ENCODE measurements around the gene CPNE4.
"Not testable (repeated sequence)": the region's sequence is repeated elsewhere in the genome, so short reads cannot be mapped to it uniquely, and the experiment has no call there.

CPNE4 gene

GRCh38 chr3:131957511-131957910, 77.3 kb downstream of the CPNE4 start:
- DNase-seq: no peak

DNA sequence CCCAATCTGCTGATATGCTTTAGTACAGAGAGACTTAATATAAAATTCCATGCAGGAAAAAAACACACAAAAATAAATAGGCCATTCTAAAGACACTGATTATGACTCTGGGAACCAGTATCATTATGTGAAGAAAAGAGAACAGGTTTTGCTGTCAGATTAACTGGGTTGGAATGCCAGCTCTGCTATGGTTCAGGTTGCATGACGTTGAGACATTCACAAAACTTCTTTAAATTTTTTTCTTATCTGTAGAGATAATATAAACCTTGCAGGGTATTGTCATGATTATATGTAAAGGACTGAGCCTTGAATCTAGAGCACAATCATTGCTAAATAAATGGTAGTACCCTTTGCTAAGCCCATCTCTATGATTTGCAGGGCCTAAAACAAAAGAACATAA, 86.0 kb downstream of the CPNE4 start:
- DNase-seq: no peak

- DNase-seq: no peak
Observed at GRCh38 chr3:131944676-131945075, 90.1 kb downstream of the CPNE4 start.

- no peak for DNase-seq
Observed at GRCh38 chr3:131933665-131934064, 101.1 kb downstream of the CPNE4 start.

DNA sequence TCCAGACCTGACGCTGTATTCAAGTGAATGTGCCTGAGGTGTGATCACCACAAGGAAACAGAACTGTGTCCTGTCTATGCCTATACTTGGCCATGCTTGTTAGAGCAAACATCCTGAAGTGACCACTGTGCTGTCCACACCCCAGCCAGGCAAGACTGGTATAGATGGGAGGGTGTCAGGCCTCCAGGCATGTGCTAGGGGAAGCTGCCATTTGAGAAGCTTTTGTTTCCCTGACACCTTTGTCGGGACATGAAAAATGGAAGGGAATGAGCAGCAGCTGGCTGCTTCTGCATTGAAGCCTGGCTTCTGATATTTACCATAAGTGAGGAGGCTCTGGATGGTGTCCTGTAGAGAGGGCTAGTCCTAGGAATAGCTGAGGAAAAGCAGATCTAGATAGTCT, 106.2 kb downstream of the CPNE4 start:
- DNase-seq: no peak

DNA sequence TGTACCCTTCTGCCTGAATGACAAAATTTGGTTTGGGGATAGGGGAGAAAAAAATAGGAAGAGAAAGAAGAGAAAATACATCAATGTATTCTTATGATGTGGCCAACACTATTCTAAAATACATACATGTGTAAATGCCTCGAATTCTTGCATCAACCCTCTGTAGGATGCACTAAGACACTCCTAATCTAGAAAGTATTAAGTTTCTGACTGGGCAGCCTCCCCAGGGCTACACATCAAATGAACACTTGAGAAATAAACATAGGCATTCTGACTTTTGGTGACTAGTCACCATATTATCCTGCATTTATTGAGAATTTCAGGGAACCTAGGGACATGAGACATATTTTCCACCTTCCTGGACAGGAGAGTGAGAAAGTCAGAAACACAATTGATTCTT, 109.2 kb downstream of the CPNE4 start:
- no peak for DNase-seq

DNA sequence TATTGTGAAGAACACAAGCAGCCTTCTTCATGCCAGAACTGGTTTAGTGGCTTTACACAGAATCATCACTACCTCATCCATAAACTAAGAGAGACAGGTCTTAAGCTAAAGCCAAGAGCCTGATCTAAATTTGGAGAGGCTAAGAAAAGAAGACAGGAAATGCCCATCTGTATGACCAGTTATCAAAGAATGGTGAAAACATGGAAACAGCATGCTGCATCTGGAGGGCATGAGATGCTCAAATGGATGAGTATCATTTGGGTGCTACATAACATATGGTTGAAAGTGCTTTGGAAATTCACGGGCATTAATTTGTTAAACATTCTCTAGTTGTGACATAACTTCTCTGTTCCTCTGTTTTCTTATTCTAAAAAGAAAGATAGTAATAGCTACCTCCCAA, 112.5 kb downstream of the CPNE4 start:
- no peak for DNase-seq

- no peak for DNase-seq
Observed at GRCh38 chr3:131917006-131917405, 117.8 kb downstream of the CPNE4 start.

- DNase-seq: no peak
Observed at GRCh38 chr3:131914090-131914691, 120.6 kb downstream of the CPNE4 start.

- DNase-seq: no peak
Observed at GRCh38 chr3:131912255-131912654, 122.6 kb downstream of the CPNE4 start.

DNA sequence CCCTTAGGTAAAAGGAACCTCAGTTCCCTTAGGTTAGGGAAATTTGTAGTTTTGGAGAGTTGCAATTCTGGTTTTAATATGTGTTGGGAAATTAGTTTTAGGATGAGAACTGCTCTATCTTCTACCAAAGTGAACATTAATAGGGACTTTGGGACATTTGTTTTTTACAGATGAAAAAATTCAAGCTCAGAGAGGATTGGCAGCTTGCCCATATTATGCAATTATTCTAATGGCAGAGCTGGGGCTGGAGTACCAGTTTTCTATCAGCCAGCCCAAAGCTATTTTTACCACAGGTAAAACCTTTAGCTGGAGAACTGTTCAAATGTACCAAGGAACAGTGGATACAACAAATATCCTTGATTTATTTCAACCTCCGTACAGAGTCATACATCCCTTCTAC, 127.0 kb downstream of the CPNE4 start:
- no peak for DNase-seq

DNA sequence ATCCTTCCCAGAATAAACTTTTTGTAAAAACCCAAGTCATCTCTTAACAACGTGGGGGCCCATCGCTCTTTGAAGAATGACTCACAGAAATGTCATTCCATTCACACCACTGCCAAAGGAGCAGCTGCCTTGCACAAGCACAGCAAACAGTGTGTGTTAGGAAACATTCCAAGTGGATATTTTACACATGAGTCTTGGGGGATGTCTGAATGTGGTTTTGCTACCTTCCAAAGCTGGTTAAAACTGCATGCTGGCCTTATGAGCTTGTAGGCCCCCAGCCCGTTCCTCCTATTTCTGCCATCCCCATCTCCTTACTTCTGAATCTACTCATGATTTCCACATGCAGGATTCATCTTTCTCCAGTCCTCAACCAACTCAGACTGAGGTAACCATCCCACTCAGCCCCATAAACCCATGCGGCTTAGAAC, 130.8 kb downstream of the CPNE4 start:
- no peak for DNase-seq

GRCh38 chr3:131901686-131902085, 133.1 kb downstream of the CPNE4 start:
- no peak for DNase-seq

DNA sequence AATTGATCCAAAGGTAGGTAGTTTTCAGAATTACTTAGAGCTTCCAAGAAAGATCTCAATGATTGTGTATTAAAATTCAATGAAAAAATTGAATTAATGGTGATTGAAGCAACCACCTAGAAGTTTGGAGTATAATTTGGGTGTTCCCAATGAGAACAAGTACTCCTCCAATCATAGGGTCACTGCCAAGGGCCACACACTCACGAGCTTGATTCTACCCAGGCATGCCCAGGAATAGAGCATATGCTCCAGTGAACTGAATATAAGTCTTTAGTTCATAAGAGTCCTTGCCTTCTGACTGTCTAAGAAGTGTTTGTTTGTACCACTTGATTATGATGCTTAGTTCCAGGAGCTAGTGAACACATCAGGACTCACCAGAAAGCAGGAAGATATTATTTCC, 133.9 kb downstream of the CPNE4 start:
- no peak for DNase-seq

- no peak for DNase-seq
Observed at GRCh38 chr3:131899021-131899420, 135.8 kb downstream of the CPNE4 start.

DNA sequence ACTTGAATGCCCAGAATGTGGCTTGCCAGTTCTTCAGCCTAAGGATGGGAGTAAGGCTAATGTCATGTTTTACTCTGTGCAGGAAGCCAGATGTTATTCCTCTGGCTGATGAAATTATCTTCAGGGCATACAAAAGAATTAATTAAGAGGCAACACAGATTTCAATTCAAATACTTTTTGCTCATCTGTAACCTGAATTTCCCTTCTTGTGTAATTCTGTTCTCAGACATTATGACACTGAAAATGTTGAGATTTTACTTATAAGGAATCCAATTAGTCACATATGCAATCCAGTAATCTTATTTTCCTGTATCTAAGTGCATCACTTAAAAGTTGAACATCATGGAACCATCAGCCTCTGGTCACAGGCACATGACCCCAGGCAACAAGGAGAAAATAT, 136.5 kb downstream of the CPNE4 start:
- DNase-seq: no peak

DNA sequence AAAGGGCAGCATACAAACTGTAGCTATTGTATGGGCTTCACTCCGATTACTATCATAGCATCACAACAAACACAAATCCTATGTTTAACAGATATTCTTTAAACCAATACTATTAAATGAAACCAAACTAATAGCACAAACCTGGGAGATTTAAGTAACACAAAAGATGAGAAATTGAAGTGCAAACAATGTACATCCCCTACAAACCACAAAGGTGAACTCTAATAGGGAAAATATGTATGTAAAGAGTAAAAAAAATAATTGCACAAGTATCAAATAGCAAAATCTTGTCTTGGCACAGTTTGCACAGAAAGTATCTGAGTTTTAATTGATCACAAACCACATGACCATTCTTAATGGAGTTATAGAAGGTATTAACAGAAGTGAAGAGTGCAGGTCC, 138.5 kb downstream of the CPNE4 start:
- DNase-seq: no peak

- no peak for DNase-seq
Observed at GRCh38 chr3:131895766-131896165, 139.0 kb downstream of the CPNE4 start.

GRCh38 chr3:131892331-131892730, 142.5 kb downstream of the CPNE4 start:
- no peak for DNase-seq

DNA sequence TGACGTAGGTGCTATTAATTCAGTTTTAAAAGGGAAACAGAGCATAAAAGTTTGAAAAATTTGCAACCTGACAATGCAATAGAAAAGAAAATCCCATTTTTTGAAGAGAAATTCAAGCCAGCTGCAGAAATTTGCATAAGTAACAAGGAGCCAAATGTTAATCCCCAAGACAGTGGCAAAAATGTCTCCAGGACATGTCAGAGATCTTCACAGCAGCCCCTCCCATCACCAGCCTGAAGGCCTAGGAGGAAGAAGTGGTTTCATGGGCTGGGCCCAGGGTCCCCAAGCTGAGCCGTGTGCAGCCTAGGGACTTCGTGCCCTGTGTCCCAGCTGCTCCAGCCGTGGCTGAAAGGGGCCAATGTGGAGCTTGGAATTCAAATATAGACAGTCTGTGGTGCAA, 148.9 kb downstream of the CPNE4 start:
- DNase-seq: not testable (repeated sequence)

DNA sequence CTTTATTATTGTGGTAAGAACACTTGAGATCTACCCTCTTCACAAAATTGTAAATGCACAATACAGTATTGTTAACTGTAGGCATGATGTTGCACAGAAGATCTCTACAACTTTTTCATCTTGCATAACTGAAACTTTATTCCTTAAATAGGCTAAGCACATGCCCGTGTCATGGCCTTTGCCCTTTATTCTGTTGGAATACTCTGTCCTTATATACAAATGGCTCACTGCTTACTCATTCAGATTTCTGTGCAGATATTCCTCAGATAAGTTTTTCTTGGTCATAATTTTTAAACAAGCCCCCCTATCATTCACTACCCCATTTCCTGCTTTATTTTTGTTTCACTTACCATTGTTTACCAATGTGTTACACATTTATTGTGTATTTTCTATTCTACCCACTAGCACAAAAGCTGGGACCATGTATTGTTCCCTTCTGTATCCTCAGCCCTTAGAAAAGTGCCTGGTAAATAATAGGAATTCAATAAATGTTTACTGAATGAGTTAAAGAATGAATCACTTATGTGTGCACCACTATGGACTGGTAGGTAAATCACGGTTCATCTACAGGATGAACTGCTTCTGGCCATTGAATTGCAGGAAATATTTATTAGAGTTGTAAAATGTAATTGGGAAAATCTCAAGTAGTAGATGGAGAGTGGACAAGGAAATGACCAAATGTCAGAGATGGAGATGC, 151.0 kb downstream of the CPNE4 start:
- DNase-seq: no peak

DNA sequence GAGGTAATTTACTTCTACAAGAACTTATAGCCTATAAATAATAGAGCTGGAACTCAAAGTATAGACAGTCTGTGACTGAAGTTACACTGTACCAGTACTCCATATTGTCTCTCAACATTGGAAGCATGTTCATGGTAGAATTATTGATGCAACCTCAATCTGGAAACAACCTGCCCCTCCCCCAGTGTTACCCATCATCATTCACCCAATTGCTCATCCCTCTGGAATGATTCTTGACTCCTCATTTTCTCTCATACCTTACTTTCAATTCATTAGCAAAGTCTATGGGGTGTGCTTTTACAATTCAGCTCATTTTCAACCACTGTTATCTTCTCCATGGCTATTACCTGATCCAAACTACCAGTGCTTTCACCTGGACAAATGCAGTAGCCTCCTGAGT, 151.7 kb downstream of the CPNE4 start:
- no peak for DNase-seq

GRCh38 chr3:131881777-131882176, 153.0 kb downstream of the CPNE4 start:
- DNase-seq: no peak

DNA sequence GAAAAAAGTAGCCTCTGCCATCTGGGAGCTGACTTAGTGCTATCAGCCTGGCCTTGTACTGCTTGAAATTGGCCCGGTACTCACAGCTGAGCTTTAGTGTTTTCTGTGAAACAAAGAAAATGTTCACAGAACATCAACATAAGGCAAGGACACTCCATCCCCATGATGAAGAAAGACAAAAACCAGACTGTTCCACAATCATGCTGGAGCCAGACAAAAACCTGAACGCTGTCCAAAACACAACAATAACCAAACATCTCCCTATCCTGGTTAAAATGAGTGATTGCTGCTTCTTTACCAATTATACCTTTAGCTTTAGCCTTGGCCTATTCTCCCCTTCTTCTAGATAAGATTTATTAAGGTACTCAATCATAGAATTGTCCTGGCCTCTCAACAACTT, 153.9 kb downstream of the CPNE4 start:
- DNase-seq: no peak

GRCh38 chr3:131868203-131868602, 166.6 kb downstream of the CPNE4 start:
- no peak for DNase-seq

Measured in stimulated activated CD4-positive, alpha-beta T cell treated with anti-CD3 and anti-CD28 coated beads, Interleukin-12 subunit alpha, Interleukin-12 subunit beta, amount 100 ng/mL, for 4 hours (primary cell).